GM18868 (cell line): ENCODE data around the gene OXTR.

ENCODE experiments used
- ATAC-seq: cut with Tn5 transposase; IDR thresholded peaks from one replicate; pipeline ENCODE4 v1.9.1; 2021; ENCODE audit warnings: mild to moderate bottlenecking, moderate library complexity; ENCODE audit not compliant: unreplicated experiment

Gene OXTR

DNA sequence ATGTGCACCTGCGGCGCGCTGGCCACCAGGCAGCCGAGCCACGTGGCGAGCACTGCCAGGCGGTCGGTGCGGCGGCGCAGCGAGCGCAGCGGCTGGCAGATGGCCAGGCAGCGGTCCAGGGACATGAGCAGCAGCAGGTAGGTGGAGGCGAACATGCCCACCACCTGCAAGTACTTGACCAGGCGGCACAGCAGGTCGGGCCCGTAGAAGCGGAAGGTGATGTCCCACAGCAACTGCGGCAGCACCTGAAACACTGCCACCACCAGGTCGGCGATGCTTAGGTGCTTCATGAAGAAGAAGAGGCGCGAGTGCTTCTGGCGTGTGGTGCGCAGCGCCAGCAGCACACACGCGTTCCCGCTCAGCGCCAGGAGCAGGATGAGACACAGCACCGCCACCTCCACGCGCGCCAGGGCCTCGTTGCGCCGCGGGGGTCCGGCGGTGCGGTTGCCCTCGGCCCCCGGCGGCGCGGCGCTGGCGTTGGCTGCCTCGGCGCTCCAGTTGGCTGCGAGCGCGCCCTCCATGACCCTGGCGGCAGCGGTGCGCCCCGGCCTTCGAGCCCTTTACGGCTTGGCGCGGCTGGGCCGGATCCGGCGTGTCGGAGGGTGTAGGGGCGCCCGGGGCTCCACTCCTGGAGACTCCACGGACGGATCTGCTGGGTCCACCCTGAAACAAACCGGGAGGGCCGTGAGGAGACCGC lies 1.6 kb downstream of the OXTR start:
- peak; percentile 54 for ATAC-seq

DNA sequence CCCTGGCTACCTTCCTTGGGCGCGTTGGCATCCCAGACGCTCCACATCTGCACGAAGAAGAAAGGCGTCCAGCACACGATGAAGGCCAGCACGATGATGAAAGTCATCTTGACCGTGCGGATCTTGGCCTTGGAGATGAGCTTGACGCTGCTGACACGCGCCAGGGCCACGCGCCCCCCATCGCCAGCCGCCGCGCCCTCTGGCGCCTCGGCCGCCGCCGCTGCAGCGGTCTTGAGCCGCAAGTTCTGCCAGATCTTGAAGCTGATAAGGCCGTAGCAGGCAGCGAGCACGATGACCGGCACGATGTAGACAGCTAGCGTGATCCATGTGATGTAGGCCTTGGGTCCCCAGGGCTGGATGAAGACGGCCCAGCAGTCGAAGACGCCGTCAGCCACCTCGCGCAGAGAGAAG lies 2.2 kb downstream of the OXTR start:
- ATAC-seq: no peak

DNA sequence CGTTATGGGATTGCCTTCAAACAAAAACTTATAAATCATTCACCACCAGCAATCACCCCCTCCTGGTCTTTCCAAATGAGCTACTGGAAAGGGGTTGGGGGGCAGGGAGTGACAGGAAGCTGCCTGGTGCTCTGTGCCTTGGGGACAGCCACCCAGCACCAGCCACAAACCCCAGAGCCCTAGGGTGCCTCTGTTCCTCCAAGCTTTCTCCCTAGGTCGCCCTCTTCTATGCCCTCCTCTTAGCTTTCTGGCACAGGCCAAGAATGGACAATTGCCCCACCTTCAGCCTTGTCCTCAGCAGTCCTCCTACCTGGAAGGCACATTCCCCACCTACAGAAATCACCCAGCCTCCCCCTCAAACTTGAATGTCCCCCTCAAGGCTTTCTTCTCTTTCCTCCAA lies 3.3 kb downstream of the OXTR start:
- no peak for ATAC-seq

DNA sequence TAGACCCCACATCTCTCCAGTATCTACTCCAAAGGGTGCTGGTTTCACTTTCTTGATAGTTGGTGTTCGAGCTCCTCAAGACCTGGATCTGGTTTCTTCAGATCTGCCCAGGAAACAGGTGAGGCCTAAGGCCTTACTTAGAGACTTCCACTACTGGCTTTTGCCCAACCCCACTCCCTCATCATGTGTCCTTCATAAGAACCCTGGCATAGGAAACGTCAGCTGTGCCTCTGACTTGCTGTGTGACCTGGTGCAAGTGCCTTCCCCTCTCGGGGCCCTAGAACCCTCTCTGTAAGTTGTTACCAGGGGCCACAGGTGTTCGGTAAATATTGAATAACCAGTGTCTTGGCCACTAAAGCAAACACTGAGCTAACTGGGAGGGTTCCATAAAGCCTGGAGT lies 3.9 kb downstream of the OXTR start:
- no peak for ATAC-seq

GRCh38 chr3:8764528-8764927 lies 4.9 kb downstream of the OXTR start:
- ATAC-seq: no peak

DNA sequence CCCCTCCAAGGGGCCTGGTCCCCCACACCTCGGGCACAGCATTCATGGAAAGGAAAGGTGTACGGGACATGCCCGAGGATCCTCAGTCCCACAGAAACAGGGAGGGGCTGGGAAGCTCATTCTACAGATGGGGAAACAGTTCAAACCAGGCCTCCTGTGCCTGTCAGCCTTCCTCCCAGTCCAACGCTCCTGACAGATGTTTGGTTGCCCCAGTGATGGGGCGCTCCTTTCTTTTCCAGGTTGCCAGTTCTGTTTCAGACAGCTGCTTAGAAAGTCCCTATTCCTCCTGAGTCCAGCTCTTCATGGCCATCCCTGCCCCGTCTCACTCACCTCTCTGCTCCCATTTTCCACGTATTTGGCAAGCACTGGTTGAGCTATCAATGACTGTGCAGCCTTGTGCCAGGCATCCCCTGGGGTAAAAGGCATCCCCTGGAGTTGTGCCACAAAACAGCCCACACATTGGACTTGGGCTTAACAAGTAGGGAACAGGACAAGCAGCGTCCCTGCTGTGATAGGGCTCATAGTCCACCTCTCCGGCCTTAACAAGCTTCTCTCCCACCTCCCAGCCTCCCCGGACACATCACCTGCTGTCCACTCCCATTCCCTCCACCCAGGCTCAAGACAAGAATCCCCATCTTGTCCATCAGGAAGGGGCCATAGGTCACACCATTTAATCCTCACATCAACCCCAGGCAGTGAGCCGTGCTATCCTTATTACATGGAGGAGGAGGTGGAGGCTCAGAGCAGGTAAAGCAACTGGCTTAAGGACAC lies 6.6 kb downstream of the OXTR start:
- ATAC-seq: no peak

DNA sequence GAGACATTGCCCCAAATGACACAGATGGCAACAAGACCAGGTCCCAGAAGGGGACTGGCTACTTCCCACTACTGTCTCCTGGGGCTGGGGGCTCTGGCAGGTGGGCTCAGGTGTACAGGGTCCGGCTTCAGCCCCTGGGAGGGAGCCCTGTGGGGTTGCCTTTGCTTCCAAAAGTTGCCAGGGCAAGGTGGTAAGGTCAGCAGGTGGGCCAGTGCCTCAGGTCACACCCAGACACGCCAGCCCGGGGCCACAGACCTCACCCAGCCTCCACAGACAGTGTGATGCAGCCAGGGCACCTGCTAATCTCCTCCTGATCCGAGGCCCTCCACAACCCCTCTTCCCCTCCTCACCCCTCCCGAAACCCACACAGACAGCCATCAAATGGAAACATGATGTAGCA lies 7.5 kb downstream of the OXTR start:
- no peak for ATAC-seq

DNA sequence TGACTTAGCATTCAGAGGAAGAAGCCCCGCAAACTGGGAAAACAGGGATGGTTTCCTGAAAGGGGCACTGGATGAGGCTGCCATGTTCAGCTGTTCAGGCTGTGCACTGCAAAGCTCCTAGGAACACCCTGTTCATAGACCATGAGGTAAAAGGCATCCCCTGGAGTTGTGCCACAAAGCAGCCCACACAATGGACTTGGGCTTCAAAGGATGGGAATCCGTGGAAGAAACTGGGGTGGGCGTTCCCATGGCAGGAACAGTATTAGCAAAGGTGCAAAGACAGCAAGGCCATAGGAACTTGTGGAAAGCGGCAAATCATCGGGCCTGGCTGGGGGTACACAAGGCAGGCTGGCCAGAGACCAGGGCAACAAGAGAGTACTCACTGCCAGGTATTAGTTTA lies 8.9 kb downstream of the OXTR start:
- ATAC-seq: no peak

- ATAC-seq: no peak
These were observed 9.3 kb downstream of the OXTR start for GRCh38 chr3:8760091-8760490.

DNA sequence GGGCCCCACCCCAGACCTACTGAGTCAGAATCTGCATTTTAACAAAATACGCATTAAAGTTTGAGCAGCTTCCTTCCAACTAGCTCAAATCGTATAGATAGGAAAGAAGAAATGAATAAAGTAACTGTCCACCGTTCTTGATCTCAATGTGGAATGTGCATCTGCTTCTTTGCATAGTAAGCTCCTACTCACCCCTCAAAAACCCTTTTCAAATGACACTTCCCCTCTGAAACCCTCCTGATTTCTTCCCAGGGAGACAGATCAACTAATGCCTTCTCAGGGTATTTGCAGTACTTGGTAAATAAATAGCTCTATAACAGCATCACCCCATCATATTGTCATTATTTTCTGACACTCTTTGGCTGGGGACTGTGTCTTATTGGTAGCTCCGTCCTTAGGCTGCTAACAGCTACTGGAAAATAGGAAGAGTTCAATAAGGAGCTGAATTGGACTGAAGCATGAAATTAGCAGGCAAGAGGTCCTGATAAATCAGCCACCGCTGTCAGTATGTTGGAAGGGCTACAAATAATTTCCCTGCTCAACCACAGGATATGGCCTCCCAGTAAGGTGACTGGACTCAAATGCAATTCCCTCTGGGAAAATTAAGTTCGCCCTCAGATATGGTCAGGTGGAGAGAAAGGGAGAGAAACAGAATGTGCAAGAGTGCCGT lies 10.2 kb downstream of the OXTR start:
- ATAC-seq: no peak

DNA sequence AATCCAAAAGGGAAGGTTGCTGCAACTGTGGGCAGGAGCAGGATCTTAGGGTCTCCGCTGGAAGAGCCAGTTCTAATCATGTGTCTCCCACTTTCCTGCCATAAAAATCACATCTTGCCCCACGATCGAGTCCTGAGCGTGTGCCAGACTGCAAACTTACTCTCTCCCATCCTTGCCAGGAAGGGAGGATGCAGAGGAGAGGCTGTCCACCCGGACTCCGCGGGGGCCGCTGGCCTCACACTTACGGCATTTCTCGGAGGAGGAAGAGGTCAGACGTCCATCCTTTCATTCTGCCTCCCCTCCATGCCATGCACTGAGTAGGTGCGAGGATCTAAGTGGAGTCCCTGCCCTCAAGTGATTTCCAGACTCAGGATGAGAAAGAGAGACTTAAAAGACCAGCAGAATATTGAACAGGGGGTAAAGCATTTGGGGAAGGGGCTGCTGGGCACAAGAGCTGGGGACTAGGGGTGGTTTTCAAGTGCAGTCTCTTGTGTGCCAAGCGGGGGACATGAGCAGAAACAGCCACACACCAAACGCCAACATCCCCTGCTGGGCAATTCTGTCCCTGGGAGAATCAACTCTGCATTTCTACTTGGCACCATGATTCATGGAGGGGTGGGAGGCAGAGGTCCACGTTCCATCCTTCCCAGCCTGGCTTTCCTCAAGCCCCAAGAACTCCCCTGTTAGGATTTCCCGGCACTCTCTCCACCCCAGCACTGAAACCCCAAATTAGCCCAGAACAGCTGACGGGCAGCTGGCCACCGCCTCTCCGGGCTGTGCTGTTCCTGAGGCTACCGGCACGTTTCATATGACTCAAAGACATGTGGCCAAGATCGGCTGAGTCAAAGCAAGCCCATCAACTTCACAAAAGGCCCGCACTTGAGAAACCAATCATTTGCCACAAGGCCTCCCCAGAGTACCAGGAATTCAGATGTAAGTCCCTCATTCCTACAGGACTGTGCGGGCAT lies 11.6 kb downstream of the OXTR start:
- no peak for ATAC-seq

- ATAC-seq: no peak
These were observed 12.7 kb downstream of the OXTR start for GRCh38 chr3:8756671-8757070.

DNA sequence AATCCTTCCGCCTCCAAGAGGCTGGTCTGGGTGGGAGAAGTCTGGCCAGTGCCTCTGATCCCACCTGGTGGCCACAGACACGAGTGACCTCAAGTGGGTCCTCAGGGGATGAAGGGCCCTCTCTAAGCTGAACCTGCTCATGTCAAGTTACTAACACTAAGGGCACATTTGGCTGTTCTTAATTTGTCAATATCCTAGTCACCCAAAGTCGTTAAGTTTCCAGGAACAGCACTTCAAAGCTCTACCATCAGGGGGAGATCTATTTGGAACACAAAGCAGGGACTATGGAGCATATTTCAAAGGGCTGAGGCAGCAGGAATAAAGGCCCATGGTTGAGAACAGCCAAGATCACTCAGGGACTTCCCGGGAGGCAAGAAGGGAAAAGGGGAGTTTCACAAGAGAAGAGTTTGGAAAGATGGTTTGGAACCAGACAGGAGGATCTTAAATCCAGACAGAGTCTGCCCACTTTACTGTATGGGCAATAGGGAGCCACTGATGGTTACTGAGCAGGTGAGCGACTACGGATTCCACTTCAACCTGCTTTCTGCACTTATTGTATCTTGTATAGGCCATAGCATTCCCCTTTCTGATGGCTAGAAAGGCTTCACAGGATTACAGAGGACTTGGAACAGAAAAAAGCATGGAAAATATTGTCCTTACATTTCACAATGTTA lies 13.7 kb downstream of the OXTR start:
- no peak for ATAC-seq

GRCh38 chr3:8755097-8755496 lies 14.3 kb downstream of the OXTR start:
- ATAC-seq: no peak

GRCh38 chr3:8752832-8753231 lies 16.6 kb downstream of the OXTR start:
- ATAC-seq: no peak

- ATAC-seq: no peak
These were observed 20.1 kb downstream of the OXTR start for GRCh38 chr3:8749316-8749715.

- ATAC-seq: no peak
These were observed 22.6 kb downstream of the OXTR start for GRCh38 chr3:8746780-8747345.

- ATAC-seq: no peak
These were observed 23.6 kb downstream of the OXTR start for GRCh38 chr3:8745619-8746370.

- ATAC-seq: no peak
These were observed 25.5 kb downstream of the OXTR start for GRCh38 chr3:8743911-8744310.
